ENCODE data around the gene MYBBP1A.

The MYBBP1A gene

GRCh38 chr17:4527566-4528125 lies 27.5 kb downstream of the MYBBP1A start:
- no peak overlapping the region for H3K4me3 ChIP-seq (ENCODE audit: low read length)
- DNase-seq (ENCODE audit: low read depth), result no peak
- no peak for TF ChIP-seq CTCF (conservative IDR thresholded peaks at IDR 0.05; ENCODE audit: low read length)

GRCh38 chr17:4527134-4527533 lies 28.1 kb downstream of the MYBBP1A start:
- no peak for DNase-seq (ENCODE audit: low read depth)
- TF ChIP-seq CTCF (conservative IDR thresholded peaks at IDR 0.05; ENCODE audit: low read length), result no peak
- no peak overlapping the region for H3K4me3 ChIP-seq (ENCODE audit: low read length)

- no peak for DNase-seq (ENCODE audit: low read depth)
- no peak overlapping the region for H3K4me3 ChIP-seq (ENCODE audit: low read length)
- TF ChIP-seq CTCF (conservative IDR thresholded peaks at IDR 0.05; ENCODE audit: low read length), result no peak
Observed at GRCh38 chr17:4525691-4526397, 29.3 kb downstream of the MYBBP1A start.

- no peak for TF ChIP-seq CTCF (conservative IDR thresholded peaks at IDR 0.05; ENCODE audit: low read length)
- no peak overlapping the region for H3K4me3 ChIP-seq (ENCODE audit: low read length)
- DNase-seq (ENCODE audit: low read depth), result no peak
Observed at GRCh38 chr17:4523946-4524345, 31.2 kb downstream of the MYBBP1A start.

- no peak for DNase-seq (ENCODE audit: low read depth)
- no peak overlapping the region for H3K4me3 ChIP-seq (ENCODE audit: low read length)
- TF ChIP-seq CTCF (conservative IDR thresholded peaks at IDR 0.05; ENCODE audit: low read length), result no peak
Observed at GRCh38 chr17:4522661-4523060, 32.5 kb downstream of the MYBBP1A start.

GRCh38 chr17:4520894-4521600 lies 34.1 kb downstream of the MYBBP1A start:
- H3K4me3 ChIP-seq (ENCODE audit: low read length), result no peak overlapping the region
- TF ChIP-seq CTCF (conservative IDR thresholded peaks at IDR 0.05; ENCODE audit: low read length), result no peak
- peak; percentile 48 for DNase-seq (ENCODE audit: low read depth)

All from AG10803 (cell line).